GM18526 (cell line): Measurements from ENCODE around the gene YJEFN3.

Experiments
- POLR2A ChIP-seq: IDR thresholded peaks from 3 replicates; pipeline ENCODE4 v1.6.1; 2011; ENCODE audit not compliant: insufficient read length; ENCODE audit errors: extremely low read depth

YJEFN3 gene

GRCh38 chr19:19506592-19506991 is 22.1 kb upstream of the YJEFN3 start:
- no peak for TF ChIP-seq POLR2A

GRCh38 chr19:19507354-19507753 is 21.4 kb upstream of the YJEFN3 start:
- TF ChIP-seq POLR2A, result no peak

GRCh38 chr19:19508217-19508616 is 20.5 kb upstream of the YJEFN3 start:
- no peak for TF ChIP-seq POLR2A

- TF ChIP-seq POLR2A, result no peak
These were observed 18.3 kb upstream of the YJEFN3 start for GRCh38 chr19:19510432-19510831.

GRCh38 chr19:19513682-19514081 is 15.0 kb upstream of the YJEFN3 start:
- no peak for TF ChIP-seq POLR2A

GRCh38 chr19:19514215-19514657 is 14.5 kb upstream of the YJEFN3 start:
- TF ChIP-seq POLR2A, result no peak

- TF ChIP-seq POLR2A, result no peak
These were observed 13.7 kb upstream of the YJEFN3 start, which contains the start of gene TSSK6 for GRCh38 chr19:19514881-19515641. Gene TSSK6 (minus strand): TSS chr19:19515548. CDS start chr19:19515427, 121 bp downstream.

- peak; percentile 92 for TF ChIP-seq POLR2A
These were observed 12.8 kb upstream of the YJEFN3 start, which contains the start of gene NDUFA13 for GRCh38 chr19:19515642-19516519. Gene NDUFA13 (plus strand): TSS chr19:19516225. CDS start chr19:19516239, 14 bp downstream.

- no peak for TF ChIP-seq POLR2A
These were observed 11.5 kb upstream of the YJEFN3 start for GRCh38 chr19:19517235-19517619.

GRCh38 chr19:19520989-19521388 is 7.7 kb upstream of the YJEFN3 start:
- TF ChIP-seq POLR2A, result no peak

- TF ChIP-seq POLR2A, result no peak
These were observed 5.5 kb upstream of the YJEFN3 start for GRCh38 chr19:19523177-19523576.

GRCh38 chr19:19524053-19524452 is 4.7 kb upstream of the YJEFN3 start:
- TF ChIP-seq POLR2A, result no peak

- TF ChIP-seq POLR2A, result no peak
These were observed 2.9 kb upstream of the YJEFN3 start for GRCh38 chr19:19525611-19526380.

- no peak for TF ChIP-seq POLR2A
These were observed 1.9 kb upstream of the YJEFN3 start for GRCh38 chr19:19526581-19527370.

GRCh38 chr19:19527371-19527656 is 1.4 kb upstream of the YJEFN3 start:
- no peak for TF ChIP-seq POLR2A
